NOMO-1 treated with DMSO at 0.1 percent for 48 hours (cell line): ENCODE measurements around the gene CGREF1.

ENCODE experiments used
- DNase-seq: peaks from one replicate; lab custom pipeline; 2025; ENCODE audit not compliant: unreplicated experiment; lab: John Stamatoyannopoulos, UW

The CGREF1 gene

GRCh38 chr2:27074738-27075565 lies 44.0 kb downstream of the CGREF1 start:
- peak; percentile 42 for DNase-seq

- no peak for DNase-seq
These were observed 45.1 kb downstream of the CGREF1 start for GRCh38 chr2:27073782-27074181.

- no peak for DNase-seq
These were observed 46.0 kb downstream of the CGREF1 start for GRCh38 chr2:27072920-27073319.

- no peak for DNase-seq
These were observed 46.7 kb downstream of the CGREF1 start for GRCh38 chr2:27071990-27072830.

- peak; percentile 86 for DNase-seq
These were observed 47.5 kb downstream of the CGREF1 start, which contains the start of gene OST4 for GRCh38 chr2:27071277-27071989. OST4 (minus strand) TSS chr2:27071654.

GRCh38 chr2:27070653-27071276 lies 48.2 kb downstream of the CGREF1 start:
- no peak for DNase-seq

- no peak for DNase-seq
These were observed 48.8 kb downstream of the CGREF1 start for GRCh38 chr2:27069961-27070618.

GRCh38 chr2:27069436-27069835 lies 49.5 kb downstream of the CGREF1 start:
- no peak for DNase-seq

GRCh38 chr2:27067385-27067784 lies 51.5 kb downstream of the CGREF1 start:
- DNase-seq, result no peak

GRCh38 chr2:27065128-27065527 lies 53.8 kb downstream of the CGREF1 start:
- DNase-seq, result no peak

- DNase-seq, result no peak
These were observed 58.6 kb downstream of the CGREF1 start for GRCh38 chr2:27060323-27060722.

GRCh38 chr2:27059141-27059820 lies 59.6 kb downstream of the CGREF1 start:
- no peak for DNase-seq

GRCh38 chr2:27058210-27058609 lies 60.7 kb downstream of the CGREF1 start:
- DNase-seq, result no peak

- DNase-seq, result no peak
These were observed 61.7 kb downstream of the CGREF1 start for GRCh38 chr2:27057184-27057583.

GRCh38 chr2:27054721-27055120 lies 64.2 kb downstream of the CGREF1 start:
- DNase-seq, result no peak

- no peak for DNase-seq
These were observed 65.2 kb downstream of the CGREF1 start for GRCh38 chr2:27053776-27054175.

- no peak for DNase-seq
These were observed 65.6 kb downstream of the CGREF1 start for GRCh38 chr2:27053321-27053720.

GRCh38 chr2:27051902-27052645 lies 66.9 kb downstream of the CGREF1 start:
- DNase-seq, result no peak
